HG03571 (cell line): Measurements from ENCODE around the gene CBARP.
"Not testable (repeated sequence)": the region's sequence is repeated elsewhere in the genome, so short reads cannot be mapped to it uniquely, and the experiment has no call there.

Experiments used
- ATAC-seq: cut with Tn5 transposase; IDR thresholded peaks from one replicate; pipeline ENCODE4 v1.9.1; 2021; ENCODE audit not compliant: unreplicated experiment

CBARP gene

DNA sequence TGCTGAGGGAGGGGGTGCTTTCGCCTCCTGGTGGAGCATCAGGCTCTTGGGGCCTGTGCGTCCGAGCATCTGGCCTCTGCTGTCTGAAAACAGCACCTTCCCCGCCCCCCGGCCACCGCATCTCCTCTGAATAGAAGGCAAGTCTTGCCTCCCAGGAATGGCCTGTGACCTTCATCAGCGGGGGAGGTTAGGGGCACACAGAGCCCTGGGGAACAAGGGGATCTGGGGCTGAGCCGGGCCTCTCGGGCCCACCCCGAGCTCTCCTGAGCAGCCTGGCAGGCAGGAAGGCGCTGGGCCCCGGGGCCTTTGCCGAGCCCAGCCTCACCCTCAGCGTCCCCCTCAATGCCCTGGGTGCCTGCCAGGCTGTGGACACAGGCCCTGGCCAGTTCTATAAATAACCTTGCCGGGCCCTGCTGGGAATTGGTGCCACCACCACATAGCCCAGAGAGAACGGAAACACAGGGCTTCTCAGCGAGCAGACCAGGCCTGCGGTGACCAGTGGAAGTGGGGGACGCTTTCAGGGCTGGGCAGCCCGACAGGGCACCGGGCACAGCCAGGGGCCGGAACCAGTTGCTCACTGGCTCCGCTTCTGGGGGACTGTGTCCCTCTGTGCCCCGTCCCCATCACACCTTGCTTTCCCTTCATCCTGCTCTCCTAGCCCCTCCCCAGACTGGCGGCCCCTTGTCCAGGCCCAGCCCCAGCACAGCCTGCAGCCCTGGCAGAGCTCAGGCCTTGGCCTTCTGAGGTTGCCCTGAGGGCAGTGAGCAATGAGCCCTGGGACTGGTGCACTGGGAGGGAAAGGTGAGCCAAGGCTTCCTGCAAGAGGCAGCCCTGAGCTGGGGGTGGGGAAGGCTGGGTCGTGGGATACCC lies 22.7 kb downstream of the CBARP start:
- no peak for ATAC-seq

GRCh38 chr19:1214299-1214861 lies 23.4 kb downstream of the CBARP start:
- no peak for ATAC-seq

DNA sequence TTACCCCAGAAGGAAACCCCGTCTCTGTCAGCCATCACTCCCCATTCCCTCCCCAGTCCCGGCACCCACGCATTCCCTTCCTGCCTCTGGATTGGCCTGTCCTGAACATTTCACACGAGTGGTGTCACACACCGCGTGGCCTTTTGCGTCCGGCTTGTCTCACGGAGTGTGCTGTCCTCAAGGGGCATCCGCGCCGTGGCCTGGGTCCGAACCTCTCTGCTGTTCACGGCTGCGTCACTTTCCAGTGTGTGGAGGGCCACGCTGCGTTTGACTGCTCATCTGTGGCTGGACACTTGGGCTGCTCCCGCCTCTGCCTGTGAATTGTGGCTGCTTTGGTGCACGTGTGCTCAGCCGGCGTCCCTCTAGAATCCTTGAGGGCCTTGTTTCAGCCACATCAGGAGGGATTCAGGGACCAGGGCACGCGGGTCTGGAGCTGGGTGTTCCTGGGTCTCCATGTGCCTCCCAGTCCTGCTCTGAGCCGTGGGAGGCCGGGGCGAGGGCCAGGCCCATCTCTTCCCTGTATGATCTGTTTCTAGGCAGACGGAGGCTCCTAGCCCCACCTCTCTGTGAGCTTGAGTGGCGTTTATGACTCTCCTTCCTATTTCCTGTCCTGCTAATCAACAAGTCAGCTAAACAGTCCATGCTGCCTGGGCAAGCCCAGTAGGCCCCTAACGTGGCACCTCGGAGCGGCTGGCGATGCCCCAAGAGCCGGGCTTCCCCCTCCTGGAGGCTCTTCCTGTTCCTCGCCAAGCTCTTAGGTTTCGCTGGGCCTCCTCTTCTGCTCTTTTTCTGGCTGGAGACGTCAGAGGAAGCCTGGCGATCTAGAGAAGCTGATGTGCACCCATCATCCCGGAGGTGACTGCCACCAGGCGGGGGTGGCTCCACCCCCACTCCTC lies 24.2 kb downstream of the CBARP start:
- no peak for ATAC-seq

DNA sequence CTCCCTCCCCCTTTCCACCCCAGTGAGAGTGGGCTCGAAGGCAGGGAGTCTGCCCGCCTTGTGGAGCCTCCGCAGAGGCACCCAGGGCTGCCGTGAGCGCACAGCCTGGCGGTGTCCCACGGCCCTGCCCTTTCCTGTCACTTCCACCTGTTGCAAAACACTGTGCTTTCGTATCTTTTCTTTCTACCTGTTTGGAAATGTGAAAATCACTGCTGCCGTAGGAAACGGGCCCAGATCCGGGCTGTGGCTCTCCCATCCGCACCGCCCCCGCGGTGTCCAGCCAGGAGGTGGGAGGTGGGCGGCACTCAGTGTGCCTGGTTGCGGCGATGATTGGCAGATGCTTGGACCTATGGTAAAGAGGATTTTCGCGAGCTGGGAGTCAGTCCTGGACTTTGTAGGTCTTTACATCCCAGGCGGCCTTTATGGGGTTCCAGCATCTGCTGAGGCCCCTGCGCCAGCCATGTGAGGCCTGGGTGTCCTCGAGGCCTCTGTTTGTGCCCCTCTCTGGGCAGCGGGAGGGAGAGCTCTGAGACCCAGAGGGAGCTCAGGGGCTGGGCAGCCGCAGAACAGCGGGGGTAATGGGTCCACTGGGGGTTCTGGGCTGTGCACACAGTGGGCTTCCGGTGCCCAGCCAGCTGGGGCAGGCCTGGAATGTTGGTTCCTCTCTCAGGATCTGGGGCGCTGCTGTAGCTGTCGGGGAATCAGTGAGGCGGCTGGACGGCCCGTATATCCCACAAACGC lies 26.1 kb downstream of the CBARP start:
- ATAC-seq, result no peak

DNA sequence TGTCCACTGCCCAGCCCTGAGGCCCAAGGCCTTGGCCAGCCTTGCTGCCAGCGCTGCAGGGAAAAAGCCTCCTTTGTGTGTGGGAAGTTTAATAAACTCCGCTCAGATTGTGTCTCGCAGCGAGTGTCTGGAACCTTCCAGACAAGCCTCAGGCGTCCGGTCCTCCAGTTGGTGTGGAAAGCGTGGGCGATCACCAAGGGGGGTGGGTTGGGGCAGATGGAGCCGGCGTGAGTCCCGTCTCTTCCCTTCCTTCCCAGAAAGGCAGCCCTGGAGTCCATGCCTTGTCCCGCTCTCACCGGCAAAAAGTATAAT lies 27.6 kb downstream of the CBARP start:
- no peak for ATAC-seq

GRCh38 chr19:1208830-1209229 lies 29.0 kb downstream of the CBARP start:
- ATAC-seq, result not testable (repeated sequence)

DNA sequence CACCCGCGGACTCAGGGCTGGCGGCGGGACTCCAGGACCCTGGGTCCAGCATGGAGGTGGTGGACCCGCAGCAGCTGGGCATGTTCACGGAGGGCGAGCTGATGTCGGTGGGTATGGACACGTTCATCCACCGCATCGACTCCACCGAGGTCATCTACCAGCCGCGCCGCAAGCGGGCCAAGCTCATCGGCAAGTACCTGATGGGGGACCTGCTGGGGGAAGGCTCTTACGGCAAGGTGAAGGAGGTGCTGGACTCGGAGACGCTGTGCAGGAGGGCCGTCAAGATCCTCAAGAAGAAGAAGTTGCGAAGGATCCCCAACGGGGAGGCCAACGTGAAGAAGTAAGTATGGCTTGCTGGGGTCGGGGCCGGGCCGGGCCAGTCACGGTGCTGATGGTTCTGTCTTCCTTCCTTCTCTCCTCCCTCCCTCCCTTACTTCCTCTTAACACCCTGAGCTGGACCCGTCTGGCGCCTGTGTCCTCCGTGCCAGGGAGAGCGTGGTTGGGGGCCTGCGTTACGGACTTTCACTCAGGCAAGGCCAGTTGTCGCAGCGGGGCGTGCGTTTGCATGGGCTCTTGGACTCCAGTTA lies 30.8 kb downstream of the CBARP start:
- ATAC-seq, result no peak

- ATAC-seq, result peak; percentile 8
Measured at GRCh38 chr19:1206150-1206863, 31.5 kb downstream of the CBARP start.

- ATAC-seq, result peak; percentile 67
Measured at GRCh38 chr19:1205114-1206099, 32.4 kb downstream of the CBARP start, which contains the start of gene STK11. Gene STK11 (plus strand): TSS chr19:1205778. CDS start chr19:1206914, 1,136 bp downstream.

DNA sequence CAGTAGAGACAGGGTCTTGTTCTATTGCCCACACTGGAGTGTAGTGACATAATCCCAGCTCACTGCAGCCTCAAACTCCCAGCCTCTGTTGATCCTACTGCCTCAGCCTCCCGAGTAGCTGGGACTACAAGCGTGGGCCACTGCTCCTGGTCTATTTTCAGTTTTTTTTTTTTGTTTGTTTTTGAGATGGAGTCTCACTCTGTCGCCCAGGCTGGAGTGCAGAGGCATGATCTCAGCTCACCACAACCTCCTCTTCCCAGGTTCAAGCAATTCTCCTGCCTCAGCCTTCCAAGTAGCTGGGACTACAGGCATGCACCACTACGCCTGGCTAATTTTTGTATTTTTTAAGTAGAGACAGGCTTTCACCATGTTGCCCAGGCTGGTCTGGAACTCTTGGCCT lies 37.2 kb downstream of the CBARP start:
- not testable (repeated sequence) for ATAC-seq

- no peak for ATAC-seq
Measured at GRCh38 chr19:1199531-1199930, 38.3 kb downstream of the CBARP start.

DNA sequence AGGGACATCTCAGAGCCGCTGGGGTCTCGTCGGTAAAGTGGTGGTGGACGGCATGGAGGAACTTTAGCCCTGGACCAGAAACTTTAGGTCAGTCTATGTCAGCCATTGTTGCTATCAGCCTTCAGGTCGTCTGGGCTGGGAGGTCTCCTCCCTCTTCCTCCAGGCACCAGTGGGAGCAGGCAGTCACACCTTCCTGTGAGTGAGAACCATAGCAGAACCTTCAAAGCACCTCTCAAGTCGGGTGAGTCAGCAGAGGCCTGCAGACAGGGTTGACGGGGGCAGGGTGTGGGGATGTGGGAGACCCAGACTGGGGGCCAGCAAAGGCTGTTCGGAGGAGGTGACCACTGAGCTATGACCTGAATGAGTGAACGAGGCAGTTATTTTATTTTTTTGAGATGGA lies 48.4 kb downstream of the CBARP start:
- no peak for ATAC-seq

DNA sequence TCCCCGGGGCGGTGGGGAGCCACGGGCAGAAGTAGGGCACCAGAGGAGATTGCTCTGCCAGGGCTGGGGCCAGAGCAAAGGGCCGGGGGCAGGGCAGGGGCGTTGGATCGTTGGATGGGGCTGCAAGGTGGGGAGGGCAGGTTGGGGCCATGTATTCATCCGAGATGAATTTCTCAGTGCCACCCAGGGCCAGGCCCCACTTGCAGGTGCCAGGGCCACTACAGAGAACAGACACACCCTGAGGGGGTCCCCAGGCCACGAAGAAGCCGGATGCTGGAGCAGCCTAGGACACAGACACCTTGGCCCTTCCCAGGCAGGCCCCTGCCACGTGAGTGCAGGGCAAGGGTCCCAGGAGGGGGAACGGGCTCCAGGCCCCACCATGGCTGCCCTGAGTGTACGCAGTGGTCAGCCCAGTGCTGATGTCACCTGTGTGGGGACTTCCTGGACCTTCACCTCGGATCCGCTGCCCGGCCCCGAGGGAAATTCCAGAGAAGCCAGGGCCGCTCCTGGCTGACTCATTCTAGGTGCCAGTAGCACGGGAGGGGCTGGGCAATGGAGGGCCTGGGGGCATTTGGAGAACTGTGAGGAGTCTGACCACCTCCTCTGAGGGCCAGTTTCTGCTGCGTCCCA lies 54.1 kb downstream of the CBARP start:
- no peak for ATAC-seq

GRCh38 chr19:1182727-1183126 lies 55.1 kb downstream of the CBARP start:
- no peak for ATAC-seq

DNA sequence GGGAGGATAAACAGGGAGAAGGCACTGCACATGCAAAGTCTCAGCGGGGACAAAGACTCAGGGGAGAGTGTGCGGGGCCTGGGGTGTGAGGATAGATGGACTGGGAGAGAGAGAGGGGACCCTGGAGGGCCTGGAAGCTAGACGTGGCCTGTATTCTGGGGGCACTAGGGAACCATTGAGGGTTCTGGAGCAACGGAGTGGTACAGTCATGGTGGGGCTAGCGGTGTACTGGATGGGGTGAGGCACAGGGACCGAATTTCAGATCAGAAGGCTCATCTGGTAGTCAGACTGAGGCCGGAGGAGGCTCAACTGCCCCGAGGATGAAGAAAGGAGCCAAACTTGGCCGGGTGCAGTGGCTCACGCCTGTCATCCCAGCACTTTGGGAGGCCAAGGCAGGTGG lies 55.7 kb downstream of the CBARP start:
- no peak for ATAC-seq

GRCh38 chr19:1181606-1182005 lies 56.2 kb downstream of the CBARP start:
- no peak for ATAC-seq
